ENCODE results near the gene RRP8. TPM values are rescaled to one million over a fixed set of nuclear protein-coding genes. Genes with fewer than 3 reads are reported as not detected.

RRP8 gene
- total RNA-seq, 4 donors from 2014 or later = 13.9 to 34.1 (median 18.2) TPM

GRCh38 chr11:6612213-6613041 lies 9.0 kb upstream of the RRP8 start, which contains the start of gene TAF10:
Gene TAF10 (minus strand): TSS chr11:6612216. CDS start chr11:6612189, 27 bp downstream.
- Histone ChIP-seq H3K27ac (peak within 1 kb of the TSS; percentile 93 to 100 (median 96)), H3K4me3 (peak within 1 kb of the TSS; percentile 51 to 93 (median 79)), H3K4me1 (peaks cover 0 to 52% (median 18%) of the 10 kb centered on the region in 4 donors), H3K9me3 (no peaks in the 10 kb centered on the region), H3K36me3 (peaks cover 7 to 75% (median 32%) of the 10 kb centered on the region in 3 donors), H3K27me3 (no peaks in the 10 kb centered on the region)
- DNase-seq (ENCODE audit: low spot score in 2 of 2) = peak; percentile 96 to 97
- WGBS, 2 donors = 1 to 2% methylated on average over 28 to 47 of the region's 51 CpGs
- TF ChIP-seq EP300 (IDR thresholded peaks at IDR 0.05) = peak; percentile 63 to 99
- peak; percentile 94 to 98 for TF ChIP-seq POLR2A (IDR thresholded peaks at IDR 0.05)
- TF ChIP-seq, protein P1, sequence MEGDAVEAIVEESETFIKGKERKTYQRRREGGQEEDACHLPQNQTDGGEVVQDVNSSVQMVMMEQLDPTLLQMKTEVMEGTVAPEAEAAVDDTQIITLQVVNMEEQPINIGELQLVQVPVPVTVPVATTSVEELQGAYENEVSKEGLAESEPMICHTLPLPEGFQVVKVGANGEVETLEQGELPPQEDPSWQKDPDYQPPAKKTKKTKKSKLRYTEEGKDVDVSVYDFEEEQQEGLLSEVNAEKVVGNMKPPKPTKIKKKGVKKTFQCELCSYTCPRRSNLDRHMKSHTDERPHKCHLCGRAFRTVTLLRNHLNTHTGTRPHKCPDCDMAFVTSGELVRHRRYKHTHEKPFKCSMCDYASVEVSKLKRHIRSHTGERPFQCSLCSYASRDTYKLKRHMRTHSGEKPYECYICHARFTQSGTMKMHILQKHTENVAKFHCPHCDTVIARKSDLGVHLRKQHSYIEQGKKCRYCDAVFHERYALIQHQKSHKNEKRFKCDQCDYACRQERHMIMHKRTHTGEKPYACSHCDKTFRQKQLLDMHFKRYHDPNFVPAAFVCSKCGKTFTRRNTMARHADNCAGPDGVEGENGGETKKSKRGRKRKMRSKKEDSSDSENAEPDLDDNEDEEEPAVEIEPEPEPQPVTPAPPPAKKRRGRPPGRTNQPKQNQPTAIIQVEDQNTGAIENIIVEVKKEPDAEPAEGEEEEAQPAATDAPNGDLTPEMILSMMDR (IDR thresholded peaks at IDR 0.05) = peak; percentile 21 to 45 (median 38)

- Histone ChIP-seq H3K4me3 (peak overlapping the region; percentile 51 to 93 (median 79)), H3K36me3 (peaks cover 7 to 72% (median 32%) of the 10 kb centered on the region in 3 donors), H3K4me1 (peaks cover 0 to 57% (median 21%) of the 10 kb centered on the region in 4 donors), H3K27ac (peak overlapping the region; percentile 93 to 100 (median 96)), H3K27me3 (no peaks in the 10 kb centered on the region), H3K9me3 (no peaks in the 10 kb centered on the region)
- no peak for DNase-seq (ENCODE audit: low spot score in 2 of 2)
- no peak for TF ChIP-seq EP300 (IDR thresholded peaks at IDR 0.05)
- TF ChIP-seq, protein P1 (IDR thresholded peaks at IDR 0.05) = no peak
- TF ChIP-seq POLR2A (IDR thresholded peaks at IDR 0.05) = no peak
- 0% methylated on average over 23 of the region's 36 CpGs; no CpG with 5 or more reads in 1 of the 2 donors for WGBS, 2 donors
These were observed 8.5 kb upstream of the RRP8 start for GRCh38 chr11:6611963-6612212.

DNA sequence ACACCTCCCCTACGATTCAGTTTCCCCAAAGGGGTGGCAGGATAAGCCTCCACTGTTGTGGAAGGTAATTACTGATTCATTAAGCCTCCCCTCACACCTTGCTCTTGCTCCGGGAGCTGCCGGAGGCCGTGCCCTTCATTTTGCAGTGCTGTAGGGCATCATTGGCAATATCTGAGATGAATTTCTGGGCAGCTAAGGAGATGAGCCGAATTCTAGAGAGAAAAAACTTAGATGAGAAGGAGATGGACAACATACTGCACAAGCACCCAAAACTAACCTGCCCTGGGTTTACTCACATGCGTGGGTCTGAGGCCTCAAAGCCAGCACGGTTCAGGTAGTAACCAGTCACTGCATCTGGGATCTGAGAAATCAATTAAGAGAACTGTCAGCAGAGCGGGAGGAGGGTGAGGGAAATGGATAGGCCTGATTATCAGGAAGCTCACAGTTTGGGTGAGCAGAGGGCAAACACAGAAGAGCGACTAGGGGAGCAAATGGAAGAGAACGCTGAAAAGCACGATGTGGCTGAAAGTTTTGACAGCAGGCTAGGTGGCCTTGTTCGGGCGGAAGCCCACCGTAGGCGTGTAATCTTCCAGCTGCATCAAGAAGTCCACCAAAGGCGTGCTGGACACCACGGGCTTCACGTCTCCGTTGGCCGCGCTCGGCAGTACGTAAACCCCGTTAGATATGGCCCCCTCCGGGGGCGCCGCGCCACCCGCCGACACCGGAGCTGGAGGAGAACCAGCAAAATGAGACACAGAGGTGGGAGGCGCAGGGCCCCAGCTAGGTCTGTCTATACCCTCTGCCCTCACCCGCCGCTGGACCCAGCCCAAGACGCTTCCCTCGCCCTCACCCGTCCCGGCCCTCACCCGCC lies 7.9 kb upstream of the RRP8 start:
- H3K4me3 ChIP-seq = peak overlapping the region; percentile 51 to 93 (median 79)
- no peaks in the 10 kb centered on the region for H3K27me3 ChIP-seq
- no peak for DNase-seq (ENCODE audit: low spot score in 2 of 2)
- H3K36me3 ChIP-seq = peaks cover 7 to 67% (median 32%) of the 10 kb centered on the region in 3 donors
- WGBS, 2 donors = 15 to 16% methylated on average over 29 to 31 of the region's 39 CpGs
- H3K9me3 ChIP-seq = no peaks in the 10 kb centered on the region
- TF ChIP-seq EP300 (IDR thresholded peaks at IDR 0.05) = no peak
- TF ChIP-seq, protein P1 (IDR thresholded peaks at IDR 0.05) = no peak
- TF ChIP-seq POLR2A (IDR thresholded peaks at IDR 0.05) = no peak
- peak overlapping the region; percentile 93 to 100 (median 96) for H3K27ac ChIP-seq
- H3K4me1 ChIP-seq = peaks cover 0 to 63% (median 26%) of the 10 kb centered on the region in 4 donors

- no peak for DNase-seq (ENCODE audit: low spot score in 2 of 2)
- Histone ChIP-seq H3K4me1 (peaks cover 0 to 70% (median 33%) of the 10 kb centered on the region in 4 donors), H3K4me3 (peak overlapping the region in 1 of 4 donors; percentile 78), H3K9me3 (no peaks in the 10 kb centered on the region), H3K27me3 (no peaks in the 10 kb centered on the region), H3K27ac (peak overlapping the region in 2 of 4 donors; percentile 98 to 100), H3K36me3 (peaks cover 7 to 59% (median 32%) of the 10 kb centered on the region in 3 donors)
- TF ChIP-seq, protein P1 (IDR thresholded peaks at IDR 0.05) = no peak
- no peak for TF ChIP-seq POLR2A (IDR thresholded peaks at IDR 0.05)
- TF ChIP-seq EP300 (IDR thresholded peaks at IDR 0.05) = no peak
- WGBS, 2 donors = 84 to 86% methylated on average over 6 of the region's 6 CpGs
These were observed 7.2 kb upstream of the RRP8 start for GRCh38 chr11:6610591-6610990.

Measured in tibial nerve (tissue), 4 donors.